ENCODE measurements around the gene KAZALD1.

DNA sequence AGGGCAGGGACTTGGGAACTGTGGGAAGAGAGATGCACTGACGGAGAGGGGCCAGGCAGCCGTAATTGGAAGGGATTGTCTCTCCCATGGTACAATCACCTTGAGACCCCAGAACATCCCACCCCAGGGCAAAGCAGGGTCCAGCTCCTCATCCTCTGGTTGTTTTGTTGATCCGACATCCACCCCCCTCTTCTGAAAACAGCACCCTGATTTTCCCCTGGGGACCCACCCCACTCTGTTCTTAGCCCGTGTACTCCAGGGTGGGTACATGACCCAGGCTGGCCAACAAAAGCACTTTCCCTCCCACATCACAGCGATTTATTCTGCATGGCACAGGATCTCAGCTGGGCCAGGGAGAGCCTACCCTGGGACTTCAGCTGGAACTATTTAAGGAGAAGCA lies 45.0 kb upstream of the KAZALD1 start:
- TF ChIP-seq, protein P1, sequence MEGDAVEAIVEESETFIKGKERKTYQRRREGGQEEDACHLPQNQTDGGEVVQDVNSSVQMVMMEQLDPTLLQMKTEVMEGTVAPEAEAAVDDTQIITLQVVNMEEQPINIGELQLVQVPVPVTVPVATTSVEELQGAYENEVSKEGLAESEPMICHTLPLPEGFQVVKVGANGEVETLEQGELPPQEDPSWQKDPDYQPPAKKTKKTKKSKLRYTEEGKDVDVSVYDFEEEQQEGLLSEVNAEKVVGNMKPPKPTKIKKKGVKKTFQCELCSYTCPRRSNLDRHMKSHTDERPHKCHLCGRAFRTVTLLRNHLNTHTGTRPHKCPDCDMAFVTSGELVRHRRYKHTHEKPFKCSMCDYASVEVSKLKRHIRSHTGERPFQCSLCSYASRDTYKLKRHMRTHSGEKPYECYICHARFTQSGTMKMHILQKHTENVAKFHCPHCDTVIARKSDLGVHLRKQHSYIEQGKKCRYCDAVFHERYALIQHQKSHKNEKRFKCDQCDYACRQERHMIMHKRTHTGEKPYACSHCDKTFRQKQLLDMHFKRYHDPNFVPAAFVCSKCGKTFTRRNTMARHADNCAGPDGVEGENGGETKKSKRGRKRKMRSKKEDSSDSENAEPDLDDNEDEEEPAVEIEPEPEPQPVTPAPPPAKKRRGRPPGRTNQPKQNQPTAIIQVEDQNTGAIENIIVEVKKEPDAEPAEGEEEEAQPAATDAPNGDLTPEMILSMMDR (IDR thresholded peaks at IDR 0.05), result no peak
- TF ChIP-seq, protein P2, sequence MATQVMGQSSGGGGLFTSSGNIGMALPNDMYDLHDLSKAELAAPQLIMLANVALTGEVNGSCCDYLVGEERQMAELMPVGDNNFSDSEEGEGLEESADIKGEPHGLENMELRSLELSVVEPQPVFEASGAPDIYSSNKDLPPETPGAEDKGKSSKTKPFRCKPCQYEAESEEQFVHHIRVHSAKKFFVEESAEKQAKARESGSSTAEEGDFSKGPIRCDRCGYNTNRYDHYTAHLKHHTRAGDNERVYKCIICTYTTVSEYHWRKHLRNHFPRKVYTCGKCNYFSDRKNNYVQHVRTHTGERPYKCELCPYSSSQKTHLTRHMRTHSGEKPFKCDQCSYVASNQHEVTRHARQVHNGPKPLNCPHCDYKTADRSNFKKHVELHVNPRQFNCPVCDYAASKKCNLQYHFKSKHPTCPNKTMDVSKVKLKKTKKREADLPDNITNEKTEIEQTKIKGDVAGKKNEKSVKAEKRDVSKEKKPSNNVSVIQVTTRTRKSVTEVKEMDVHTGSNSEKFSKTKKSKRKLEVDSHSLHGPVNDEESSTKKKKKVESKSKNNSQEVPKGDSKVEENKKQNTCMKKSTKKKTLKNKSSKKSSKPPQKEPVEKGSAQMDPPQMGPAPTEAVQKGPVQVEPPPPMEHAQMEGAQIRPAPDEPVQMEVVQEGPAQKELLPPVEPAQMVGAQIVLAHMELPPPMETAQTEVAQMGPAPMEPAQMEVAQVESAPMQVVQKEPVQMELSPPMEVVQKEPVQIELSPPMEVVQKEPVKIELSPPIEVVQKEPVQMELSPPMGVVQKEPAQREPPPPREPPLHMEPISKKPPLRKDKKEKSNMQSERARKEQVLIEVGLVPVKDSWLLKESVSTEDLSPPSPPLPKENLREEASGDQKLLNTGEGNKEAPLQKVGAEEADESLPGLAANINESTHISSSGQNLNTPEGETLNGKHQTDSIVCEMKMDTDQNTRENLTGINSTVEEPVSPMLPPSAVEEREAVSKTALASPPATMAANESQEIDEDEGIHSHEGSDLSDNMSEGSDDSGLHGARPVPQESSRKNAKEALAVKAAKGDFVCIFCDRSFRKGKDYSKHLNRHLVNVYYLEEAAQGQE (IDR thresholded peaks at IDR 0.05), result no peak
- TF ChIP-seq POLR2A (IDR thresholded peaks at IDR 0.05; ENCODE audit: low read length) (no peak), EP300 (IDR thresholded peaks at IDR 0.05) (no peak), JUN (IDR thresholded peaks at IDR 0.05) (no peak), SREBF2 (IDR thresholded peaks at IDR 0.05) (no peak)
- TF ChIP-seq, protein P3, sequence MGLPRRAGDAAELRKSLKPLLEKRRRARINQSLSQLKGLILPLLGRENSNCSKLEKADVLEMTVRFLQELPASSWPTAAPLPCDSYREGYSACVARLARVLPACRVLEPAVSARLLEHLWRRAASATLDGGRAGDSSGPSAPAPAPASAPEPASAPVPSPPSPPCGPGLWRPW (IDR thresholded peaks at IDR 0.05), result no peak
- TF ChIP-seq, protein P4, sequence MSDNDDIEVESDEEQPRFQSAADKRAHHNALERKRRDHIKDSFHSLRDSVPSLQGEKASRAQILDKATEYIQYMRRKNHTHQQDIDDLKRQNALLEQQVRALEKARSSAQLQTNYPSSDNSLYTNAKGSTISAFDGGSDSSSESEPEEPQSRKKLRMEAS (IDR thresholded peaks at IDR 0.05), result no peak
